ENCODE data around the gene LPIN1. TPM values are rescaled to one million over a fixed set of nuclear protein-coding genes. Genes with fewer than 3 reads are reported as not detected.

LPIN1 gene
- total and polyA plus RNA-seq, 2 of the 8 experiments (the other 6 are each of a cell fraction or from before 2014, with no cell fraction given) = 4.3 to 9.8 TPM

- H3K23ac ChIP-seq (ENCODE audit: insufficient read length) = no peak overlapping the region
- WGBS, 2 experiments (ENCODE audit: extremely low coverage in 1 of 2, insufficient coverage in 1 of 2, insufficient read length in 1 of 2, insufficient replicate concordance in 2 of 2, low coverage in 1 of 2, low lambda C conversion rate in 2 of 2, missing lambda C conversion rate in 1 of 2) = 86% methylated on average over 25 of the region's 25 CpGs; no CpG with 5 or more reads in 1 of the 2 experiments
- no peak overlapping the region for H3K4me2 ChIP-seq (ENCODE audit: insufficient read depth in 1 of 2, low read depth in 2 of 2, low read length in 2 of 2)
- no peaks in the 10 kb centered on the region for H4K20me1 ChIP-seq (replicated peaks in 1 of 2; ENCODE audit: control insufficient read depth in 1 of 2, insufficient read depth in 2 of 2, low read length in 2 of 2)
- no peak overlapping the region for H2BK5ac ChIP-seq (ENCODE audit: low read depth, low read length)
- no peaks in the 10 kb centered on the region; a peak in 1 of 8 replicates for H3K36me3 ChIP-seq (ENCODE audit: control insufficient read depth in 2 of 4, insufficient read depth in 4 of 4, low read length in 3 of 4)
- H3K79me2 ChIP-seq (ENCODE audit: control insufficient read depth in 1 of 2, insufficient read depth in 2 of 2, low read length in 2 of 2) = no peaks in the 10 kb centered on the region
- H3K4me3 ChIP-seq (ENCODE audit: extremely low read depth in 1 of 4, insufficient read depth in 2 of 4, low read depth in 3 of 4, low read length in 4 of 4) = no peak overlapping the region
- DNase-seq (ENCODE audit: low read depth in 1 of 2, low spot score in 2 of 2) (no peak), FAIRE-seq (no peak)
- H2BK20ac ChIP-seq (ENCODE audit: low read length) = no peak overlapping the region
- H3K27me3 ChIP-seq (replicated peaks in 1 of 4; ENCODE audit: control insufficient read depth in 3 of 4, extremely low read depth in 1 of 4, insufficient read depth in 3 of 4, low read length in 3 of 4) = no peaks in the 10 kb centered on the region
- H4K5ac ChIP-seq (ENCODE audit: insufficient read length, low read depth, low read length) = no peak overlapping the region
- H3K18ac ChIP-seq (ENCODE audit: extremely low read depth, low read length) = no peak overlapping the region
- no peaks in the 10 kb centered on the region for H3K79me1 ChIP-seq (ENCODE audit: low read depth, low read length)
- H2BK120ac ChIP-seq (replicated peaks; ENCODE audit: low read depth, low read length) = no peak overlapping the region
- no peak overlapping the region for H4K91ac ChIP-seq (replicated peaks; ENCODE audit: insufficient read length, low read length)
- no peak overlapping the region for H4K8ac ChIP-seq (ENCODE audit: extremely low read depth, insufficient read depth, low read length)
- no peak overlapping the region for H3K4ac ChIP-seq (replicated peaks; ENCODE audit: insufficient read length, low read depth, low read length)
- ChIA-PET POLR2A (ENCODE audit: partially characterized antibody) (no interaction called here), CTCF (ENCODE audit: partially characterized antibody) (interaction anchor here (1.2 kb wide), 1 partner anchor 33 kb away, joined by 4 read pairs; no protein-coding TSS in a partner anchor)
- H3K23me2 ChIP-seq (ENCODE audit: low read depth, low read length) = no peaks in the 10 kb centered on the region; the same call in 1 of the 2 replicates
- no peak overlapping the region for H3K56ac ChIP-seq (replicated peaks; ENCODE audit: insufficient read length, low read depth, low read length)
- no peak overlapping the region for H3K27ac ChIP-seq (ENCODE audit: low read depth, low read length)
- H3K9me3 ChIP-seq (ENCODE audit: insufficient read depth in 2 of 2, low read depth in 1 of 2, low read length in 1 of 2) = no peaks in the 10 kb centered on the region
- no peak overlapping the region for H2AK5ac ChIP-seq (ENCODE audit: low read depth, low read length)
- H2BK12ac ChIP-seq (ENCODE audit: low read depth, low read length) = no peak overlapping the region
- H3K9ac ChIP-seq (replicated peaks in 1 of 4; ENCODE audit: extremely low read depth in 1 of 4, low read depth in 3 of 4, low read length in 3 of 4) = no peak overlapping the region
- no peak overlapping the region for H2BK15ac ChIP-seq (ENCODE audit: low read length)
- H3K4me1 ChIP-seq (replicated peaks in 1 of 4; ENCODE audit: control insufficient read depth in 3 of 4, insufficient read depth in 4 of 4, low read length in 3 of 4) = no peaks in the 10 kb centered on the region
- no peak overlapping the region for H3K14ac ChIP-seq (ENCODE audit: insufficient read length)
- H2AFZ ChIP-seq (ENCODE audit: low read length) = no peak overlapping the region
- TF ChIP-seq SUZ12 (IDR thresholded peaks at IDR 0.05; ENCODE audit: low read length) (no peak), PHF8 (conservative IDR thresholded peaks at IDR 0.05; ENCODE audit: low read depth, low read length) (no peak), SP2 (IDR thresholded peaks at IDR 0.05; ENCODE audit: low read length) (no peak), RBBP5 (IDR thresholded peaks at IDR 0.05; ENCODE audit: borderline replicate concordance, low read depth, low read length) (no peak), CHD1 (IDR thresholded peaks at IDR 0.05; ENCODE audit: low read depth, low read length) (no peak), NRF1 (IDR thresholded peaks at IDR 0.05; ENCODE audit: low read depth, low read length) (no peak), RNF2 (IDR thresholded peaks at IDR 0.05; ENCODE audit: borderline replicate concordance, low read depth, low read length, missing control alignments, poor library complexity, severe bottlenecking) (no peak), SIRT6 (IDR thresholded peaks at IDR 0.05; ENCODE audit: low read length) (no peak), SIN3A (conservative IDR thresholded peaks at IDR 0.05 in 1 of 2, IDR thresholded peaks at IDR 0.05 in 1 of 2; ENCODE audit: low read depth in 1 of 2, low read length in 2 of 2) (no peak), CEBPB (IDR thresholded peaks at IDR 0.05; ENCODE audit: low read depth, low read length) (no peak), POLR2A (IDR thresholded peaks at IDR 0.05; ENCODE audit: control extremely low read depth in 1 of 2, low read depth in 2 of 2, low read length in 2 of 2) (no peak)
- TF ChIP-seq, protein P1, sequence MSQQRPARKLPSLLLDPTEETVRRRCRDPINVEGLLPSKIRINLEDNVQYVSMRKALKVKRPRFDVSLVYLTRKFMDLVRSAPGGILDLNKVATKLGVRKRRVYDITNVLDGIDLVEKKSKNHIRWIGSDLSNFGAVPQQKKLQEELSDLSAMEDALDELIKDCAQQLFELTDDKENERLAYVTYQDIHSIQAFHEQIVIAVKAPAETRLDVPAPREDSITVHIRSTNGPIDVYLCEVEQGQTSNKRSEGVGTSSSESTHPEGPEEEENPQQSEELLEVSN (IDR thresholded peaks at IDR 0.05) = no peak
These were observed 66.2 kb downstream of the LPIN1 start for GRCh38 chr2:11812466-11813248.

Measured in H1 (cell line).